ENCODE results near the gene FAM111A. TPM values are rescaled to one million over a fixed set of nuclear protein-coding genes. Genes with fewer than 3 reads are reported as not detected.

The FAM111A gene
- total and polyA plus RNA-seq, 9 of the 15 experiments (the other 6 are each of a cell fraction or from before 2014, with no cell fraction given): 14.8 to 30.6 (median 20.1) TPM

DNA sequence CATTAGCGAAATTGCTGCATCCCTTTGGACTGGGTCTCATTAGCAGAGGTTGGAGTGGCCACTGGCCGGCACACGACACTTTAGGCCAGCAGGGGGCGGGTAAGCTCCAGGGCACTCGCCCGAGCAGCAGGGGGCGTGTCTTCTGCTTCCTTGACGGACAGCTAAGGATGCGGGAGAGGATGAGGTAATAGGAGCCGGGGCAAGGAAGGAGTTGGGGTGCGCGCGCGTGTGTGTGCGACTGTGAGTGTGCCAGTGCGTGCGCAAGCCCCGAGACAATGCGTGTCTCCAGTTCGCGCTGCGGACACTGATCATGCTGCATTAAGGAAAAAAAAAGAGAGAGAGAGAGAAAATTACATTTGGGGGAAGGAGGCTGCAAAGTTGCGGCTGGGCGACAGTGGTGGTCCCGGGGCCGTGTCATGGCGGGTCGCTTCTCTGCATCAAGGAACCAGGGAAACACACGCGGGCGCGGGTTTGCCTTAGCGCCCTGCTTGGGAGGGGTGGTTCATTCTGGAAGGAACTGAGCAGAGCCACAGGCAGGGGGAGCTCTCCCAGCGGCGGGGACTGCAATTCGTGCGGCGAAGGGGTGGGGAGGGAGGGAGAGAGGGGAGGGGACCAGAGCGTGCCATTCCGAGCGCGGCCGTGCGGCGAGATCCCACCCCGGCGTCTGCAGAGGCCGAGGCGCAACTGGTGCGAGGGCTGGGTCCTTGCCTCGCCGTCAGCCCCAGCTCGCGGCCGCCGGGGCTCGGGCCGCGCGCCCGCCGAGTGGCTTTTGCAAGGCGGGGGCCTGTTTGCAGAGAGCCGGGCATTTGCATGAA lies 29.1 kb downstream of the FAM111A start, which contains the start of gene DTX4 (continued):
- TF ChIP-seq CBX3 (IDR thresholded peaks at IDR 0.05; ENCODE audit: borderline replicate concordance in 1 of 2, low read length in 2 of 2) (no peak), ZBTB8A (IDR thresholded peaks at IDR 0.05; ENCODE audit: partially characterized antibody) (no peak), SLC30A9 (CRISPR knock-in tag; IDR thresholded peaks at IDR 0.05) (no peak), DPF2 (IDR thresholded peaks at IDR 0.05) (peak; percentile 82), RUNX1 (IDR thresholded peaks at IDR 0.05; ENCODE audit: low read depth) (no peak), MTF1 (CRISPR knock-in tag; IDR thresholded peaks at IDR 0.05; ENCODE audit: borderline replicate concordance) (no peak), NFIC (IDR thresholded peaks at IDR 0.05) (no peak), ATF1 (CRISPR knock-in tag; IDR thresholded peaks at IDR 0.05) (no peak), ATF1 (tag; IDR thresholded peaks at IDR 0.05) (no peak; the same call in 1 of the 2 replicates), ETV5 (CRISPR knock-in tag; IDR thresholded peaks at IDR 0.05; ENCODE audit: low read depth) (no peak), ZNF76 (CRISPR knock-in tag; IDR thresholded peaks at IDR 0.05; ENCODE audit: borderline replicate concordance) (no peak), NFIX (CRISPR knock-in tag; IDR thresholded peaks at IDR 0.05; ENCODE audit: low read depth) (no peak), ZC3H8 (IDR thresholded peaks at IDR 0.05) (no peak), ERF (CRISPR knock-in tag; IDR thresholded peaks at IDR 0.05) (0 out of 2 replicates have a peak, but pooled peaks have one; percentile 16), EWSR1 (IDR thresholded peaks at IDR 0.05; ENCODE audit: borderline replicate concordance, low read depth, partially characterized antibody) (no peak), PCBP1 (IDR thresholded peaks at IDR 0.05; ENCODE audit: low read depth, low read length, poor library complexity, severe bottlenecking) (peak; percentile 54), ZNF431 (CRISPR knock-in tag; IDR thresholded peaks at IDR 0.05) (peak; percentile 66; the same call in 1 of the 2 replicates), RBM14 (IDR thresholded peaks at IDR 0.05; ENCODE audit: borderline replicate concordance, insufficient read depth, low read depth, low read length) (no peak), IFI16 (CRISPR knock-in tag; IDR thresholded peaks at IDR 0.05) (no peak), EZH2 (IDR thresholded peaks at IDR 0.05; ENCODE audit: borderline replicate concordance, low read depth, low read length) (no peak), ZNF740 (CRISPR knock-in tag; IDR thresholded peaks at IDR 0.05) (peak; percentile 49; the same call in 1 of the 2 replicates), ZNF740 (tag; IDR thresholded peaks at IDR 0.05) (no peak)
- TF ChIP-seq, protein P1, sequence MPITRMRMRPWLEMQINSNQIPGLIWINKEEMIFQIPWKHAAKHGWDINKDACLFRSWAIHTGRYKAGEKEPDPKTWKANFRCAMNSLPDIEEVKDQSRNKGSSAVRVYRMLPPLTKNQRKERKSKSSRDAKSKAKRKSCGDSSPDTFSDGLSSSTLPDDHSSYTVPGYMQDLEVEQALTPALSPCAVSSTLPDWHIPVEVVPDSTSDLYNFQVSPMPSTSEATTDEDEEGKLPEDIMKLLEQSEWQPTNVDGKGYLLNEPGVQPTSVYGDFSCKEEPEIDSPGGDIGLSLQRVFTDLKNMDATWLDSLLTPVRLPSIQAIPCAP (CRISPR knock-in tag; IDR thresholded peaks at IDR 0.05; ENCODE audit: borderline replicate concordance): no peak
- TF ChIP-seq, protein P2, sequence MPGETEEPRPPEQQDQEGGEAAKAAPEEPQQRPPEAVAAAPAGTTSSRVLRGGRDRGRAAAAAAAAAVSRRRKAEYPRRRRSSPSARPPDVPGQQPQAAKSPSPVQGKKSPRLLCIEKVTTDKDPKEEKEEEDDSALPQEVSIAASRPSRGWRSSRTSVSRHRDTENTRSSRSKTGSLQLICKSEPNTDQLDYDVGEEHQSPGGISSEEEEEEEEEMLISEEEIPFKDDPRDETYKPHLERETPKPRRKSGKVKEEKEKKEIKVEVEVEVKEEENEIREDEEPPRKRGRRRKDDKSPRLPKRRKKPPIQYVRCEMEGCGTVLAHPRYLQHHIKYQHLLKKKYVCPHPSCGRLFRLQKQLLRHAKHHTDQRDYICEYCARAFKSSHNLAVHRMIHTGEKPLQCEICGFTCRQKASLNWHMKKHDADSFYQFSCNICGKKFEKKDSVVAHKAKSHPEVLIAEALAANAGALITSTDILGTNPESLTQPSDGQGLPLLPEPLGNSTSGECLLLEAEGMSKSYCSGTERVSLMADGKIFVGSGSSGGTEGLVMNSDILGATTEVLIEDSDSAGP (CRISPR knock-in tag; IDR thresholded peaks at IDR 0.05): no peak
